GM12878 (cell line): Measurements from ENCODE around the gene FAM186B. TPM values are rescaled to one million over a fixed set of nuclear protein-coding genes. Genes with fewer than 3 reads are reported as not detected.

Experiments used
- ATAC-seq: fragments of 200-7000 bp; cut with Tn5 transposase; 3 replicates; pipeline ENCODE4 v1.9.1; 2020; ENCODE audit warnings: mild to moderate bottlenecking, moderate library complexity
- BruUV-seq: library from RNA; stranded (reverse); fragments of 400-500 nt; replicated peaks from 2 replicates; lab custom pipeline; 2021; lab: Mats Ljungman, UMichigan
- CTCF ChIA-PET: fragments of 300-600 bp; sonication (Branson Sonifier 250); formaldehyde crosslinking; extraction: SDS; loops from one replicate; lab custom pipeline; 2021; ENCODE audit warnings: inconsistent platforms; lab: Yijun Ruan, JAX
- POLR2A ChIA-PET: fragments of 350-600 bp; formaldehyde crosslinking; extraction: SDS; loops from one replicate; lab custom pipeline; 2021; ENCODE audit warnings: inconsistent platforms; lab: Charles Lee
- RAD21 ChIA-PET: fragments of 300-600 bp; sonication (Branson Sonifier 250); formaldehyde crosslinking; loops from one replicate; lab custom pipeline; 2023; ENCODE audit warnings: antibody characterized with exemption; ENCODE audit not compliant: unreplicated experiment; lab: Charles Lee
- SMC1A ChIA-PET: fragments of 300-600 bp; sonication (Branson Sonifier 250); formaldehyde crosslinking; loops from one replicate; lab custom pipeline; 2023; ENCODE audit not compliant: unreplicated experiment, uncharacterized antibody; lab: Charles Lee
- DNase-seq: peaks from one replicate; pipeline ENCODE4 v3.0.0-alpha.2; 2011; ENCODE audit warnings: low read depth, low spot score
- FAIRE-seq: peaks from 3 replicates; lab custom pipeline; 2011; peaks lifted over from hg19 to GRCh38; lab: Jason Lieb, UNC
- H2AFZ ChIP-seq: 2 replicates; pipeline ENCODE4 v1.6.0; 2011; ENCODE audit warnings: low read depth, low read length, control low read depth; ENCODE audit not compliant: control insufficient read depth
- H3K27ac ChIP-seq: 2 replicates; pipeline ENCODE4 v1.5.1; 2011; ENCODE audit warnings: control low read depth; ENCODE audit not compliant: control insufficient read depth, insufficient read depth
- H3K27me3 ChIP-seq, 2 experiments: replicated peaks in 1 of 2; 2 replicates each; pipeline versions ENCODE4 v1.6.0 to v1.6.1; 2011; ENCODE audit warnings: low read length in 1 of 2; ENCODE audit not compliant: control insufficient read depth in 2 of 2, insufficient read depth in 2 of 2
- H3K36me3 ChIP-seq, 2 experiments: 2 replicates each; pipeline ENCODE4 v1.5.1; 2011; ENCODE audit warnings: low read length in 1 of 2; ENCODE audit not compliant: control insufficient read depth in 2 of 2, insufficient read depth in 2 of 2
- H3K4me1 ChIP-seq: 2 replicates; pipeline ENCODE4 v1.6.1; 2011; ENCODE audit warnings: mild to moderate bottlenecking, low read length, moderate library complexity, mixed read lengths; ENCODE audit not compliant: control insufficient read depth, insufficient read depth
- H3K4me2 ChIP-seq: 2 replicates; pipeline ENCODE4 v1.6.0; 2011; ENCODE audit warnings: control low read depth; ENCODE audit not compliant: control insufficient read depth, insufficient read depth
- H3K4me3 ChIP-seq: fragments of 200-600 bp; sonication (generic); 2 replicates; pipeline ENCODE4 v1.5.1; 2016
- H3K79me2 ChIP-seq: 2 replicates; pipeline ENCODE4 v1.6.0; 2011; ENCODE audit warnings: low read length; ENCODE audit not compliant: control insufficient read depth, insufficient read depth
- H3K9ac ChIP-seq: 2 replicates; pipeline ENCODE4 v1.8.0; 2011; ENCODE audit warnings: low read length, control low read depth, mixed read lengths; ENCODE audit not compliant: control insufficient read depth, insufficient read depth
- H3K9me3 ChIP-seq: replicated peaks from 3 replicates; pipeline ENCODE4 v1.5.1; 2011; ENCODE audit warnings: mild to moderate bottlenecking, low read length; ENCODE audit not compliant: control insufficient read depth, insufficient read depth
- H4K20me1 ChIP-seq: 2 replicates; pipeline ENCODE4 v1.6.0; 2011; ENCODE audit not compliant: control insufficient read depth, insufficient read depth
- CHD4 ChIP-seq: fragments of 200-600 bp; sonication (generic); IDR thresholded peaks from 2 replicates; pipeline ENCODE4 v1.6.1; 2016; ENCODE audit warnings: mild to moderate bottlenecking
- MYB ChIP-seq: fragments of 150-350 bp; IDR thresholded peaks from 2 replicates; pipeline ENCODE4 v1.6.1; 2014; ENCODE audit warnings: mild to moderate bottlenecking, low read depth, low read length, borderline replicate concordance
- WGBS: methylation state at CpG from one replicate; pipeline ENCODE4 v1.1.6; 2016; ENCODE audit warnings: low lambda C conversion rate; ENCODE audit not compliant: insufficient replicate concordance, insufficient coverage; ENCODE audit errors: missing lambda C conversion rate; 5-methylcytosine and 5-hydroxymethylcytosine counted together
- in situ Hi-C: fragments of 300-500 bp; cut with MboI; formaldehyde crosslinking; loops from 9 replicates; pipeline ENCODE4 v1.14.3; 2018; ENCODE audit warnings: mixed read lengths
- intact Hi-C: fragments of 100-400 bp; cut with micrococcal nuclease; formaldehyde crosslinking; loops from one replicate; pipeline ENCODE4 v1.14.2; 2022; ENCODE audit not compliant: unreplicated experiment
- polyA plus RNA-seq, 11 experiments: library from polyadenylated mRNA; depleted of rRNA in 4 of 11; unstranded in 6 of 11; stranded (reverse) in 5 of 11; fragments of >200 nt; fragmentation: Nextera tagmentation in 4 of 11; fragmentation: Illumina TruSeq in 1 of 11; extraction: Ambion mirVana in 4 of 11; extraction: Trizol in 1 of 11; gene quantifications; 1 replicate in 1 of 11; 2 replicates in 10 of 11; pipeline versions ENCODE4 v1.2.1 to v1.2.3, GENCODE V29; 2011 to 2016; ENCODE audit warnings: inconsistent platforms in 2 of 11, missing spikeins in 2 of 11, low read depth in 1 of 11
- total RNA-seq, 4 experiments: library from RNA; depleted of rRNA in 3 of 4; stranded (reverse); fragments of >200 nt in 3 of 4; fragmentation: Illumina TruSeq in 1 of 4; extraction: Trizol in 1 of 4; gene quantifications; 2 replicates each; pipeline versions ENCODE4 v1.2.1 to v1.2.3, GENCODE V29; 2013 to 2021

FAM186B gene
- total and polyA plus RNA-seq, 10 of the 15 experiments (the other 5 are each of a cell fraction or from before 2014, with no cell fraction given) = 0.13 to 0.79 (median 0.51) TPM

GRCh38 chr12:49562831-49563230, 42.6 kb downstream of the FAM186B start:
- ChIA-PET RAD21 (no interaction called here), SMC1A (interaction anchor here (1.4 kb wide), 1 partner anchor 18 kb away, joined by 4 read pairs; no protein-coding TSS in a partner anchor), POLR2A (interaction anchor here (0.5 to 0.6 kb wide), 2 partner anchors 150 to 273 kb away, joined by 4 read pairs; no protein-coding TSS in a partner anchor), CTCF (interaction anchor here (0.7 kb wide), 1 partner anchor 203 kb away, joined by 3 read pairs; no protein-coding TSS in a partner anchor)
- Histone ChIP-seq H3K9me3 (no peaks in the 10 kb centered on the region), H3K4me3 (no peak overlapping the region), H3K27ac (no peak overlapping the region), H3K79me2 (peaks cover 19% of the 10 kb centered on the region), H3K4me1 (peaks cover 8% of the 10 kb centered on the region), H3K36me3 (peaks cover 28 to 29% of the 10 kb centered on the region in 2 experiments), H2AFZ (no peak overlapping the region), H4K20me1 (no peaks in the 10 kb centered on the region), H3K4me2 (no peak overlapping the region), H3K27me3 (no peaks in the 10 kb centered on the region), H3K9ac (no peak overlapping the region)
- ATAC-seq = no peak
- WGBS = 87% methylated on average over 6 of the region's 6 CpGs
- in situ Hi-C loops = no loop called here
- DNase-seq = no peak
- TF ChIP-seq CHD4 = no peak
- BruUV-seq = no TSS peak
- intact Hi-C loops = no loop called here
- no peak for FAIRE-seq

- H3K9me3 ChIP-seq = no peaks in the 10 kb centered on the region
- no peak for TF ChIP-seq MYB
- 80% methylated on average over 6 of the region's 6 CpGs for WGBS
- ChIA-PET RAD21 (no interaction called here), SMC1A (interaction anchor here (0.6 to 1.8 kb wide), 2 partner anchors 34 to 658 kb away, joined by 3 to 6 read pairs; a partner anchor contains a TSS), POLR2A (no interaction called here), CTCF (interaction anchor here (2.0 kb wide), 1 partner anchor 203 kb away, joined by 6 read pairs; no protein-coding TSS in a partner anchor)
- BruUV-seq = no TSS peak
- H3K27me3 ChIP-seq = no peaks in the 10 kb centered on the region
- H2AFZ ChIP-seq = no peak overlapping the region
- no peak overlapping the region for H3K9ac ChIP-seq
- intact Hi-C loops (no loop called here), in situ Hi-C loops (no loop called here)
- H3K4me3 ChIP-seq = no peak overlapping the region
- H3K4me1 ChIP-seq = peaks cover 8% of the 10 kb centered on the region
- H4K20me1 ChIP-seq = no peaks in the 10 kb centered on the region
- H3K36me3 ChIP-seq = peaks cover 28 to 32% of the 10 kb centered on the region in 2 experiments
- no peak overlapping the region for H3K27ac ChIP-seq
- no peak for ATAC-seq
- peaks cover 14% of the 10 kb centered on the region for H3K79me2 ChIP-seq
- no peak overlapping the region for H3K4me2 ChIP-seq
- DNase-seq = no peak
- FAIRE-seq = no peak
These were observed 43.2 kb downstream of the FAM186B start for GRCh38 chr12:49562233-49562632.
